Keratinocyte (primary cell): ENCODE results near the gene OR13J1.

Experiments
- CTCF ChIP-seq, 3 experiments: IDR thresholded peaks in 1 of 3; conservative IDR thresholded peaks in 1 of 3; optimal IDR thresholded peaks in 1 of 3; 2 replicates in 2 of 3; 3 replicates in 1 of 3; pipeline versions ENCODE3 to v1.5.1; 2011; ENCODE audit warnings: low read length in 3 of 3, mild to moderate bottlenecking in 3 of 3, moderate library complexity in 2 of 3, control low read depth in 1 of 3, inconsistent platforms in 1 of 3; ENCODE audit not compliant: insufficient read depth in 2 of 3; ENCODE audit errors: extremely low read depth in 1 of 3
- EZH2 ChIP-seq: IDR thresholded peaks from one replicate; pipeline ENCODE4 v1.6.1; 2012; ENCODE audit warnings: inconsistent platforms, mild to moderate bottlenecking, low read length, moderate library complexity

DNA sequence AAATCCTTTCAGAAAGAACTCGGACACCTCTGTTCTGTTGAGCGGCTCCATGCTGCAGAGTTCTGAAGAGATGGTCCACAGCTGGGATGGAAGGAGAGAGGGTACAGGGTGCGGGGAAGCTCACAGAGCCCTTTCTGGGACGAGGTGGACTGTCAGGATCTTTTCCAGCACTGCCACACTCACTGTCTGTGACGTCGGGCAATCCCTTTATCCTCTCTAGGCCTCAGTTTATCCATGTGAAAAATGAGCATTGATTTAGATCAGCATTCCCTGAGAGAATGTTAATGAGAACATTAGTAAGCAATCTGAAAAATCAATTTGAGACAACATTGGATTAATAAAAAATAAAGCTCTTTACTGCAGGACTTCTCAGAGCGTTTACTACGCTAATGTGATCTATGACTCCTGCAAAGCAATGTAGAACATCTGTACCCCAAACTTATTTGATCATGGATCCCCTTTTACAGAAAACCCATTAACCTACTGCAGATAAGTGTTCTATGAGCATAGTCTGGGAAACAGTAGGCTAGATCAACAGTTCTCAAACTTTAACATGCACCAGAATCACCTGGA lies at the start of gene OR13J1:
- TF ChIP-seq CTCF (optimal IDR thresholded peaks at IDR 0.05 in 1 of 3, IDR thresholded peaks at IDR 0.05 in 1 of 3, conservative IDR thresholded peaks at IDR 0.05 in 1 of 3; ENCODE audit: extremely low read depth in 1 of 3, insufficient read depth in 2 of 3, low read length in 3 of 3) = no peak
- no peak for TF ChIP-seq EZH2
